ENCODE measurements around the gene JMJD1C.
"Not testable (repeated sequence)": the region's sequence is repeated elsewhere in the genome, so short reads cannot be mapped to it uniquely, and the experiment has no call there.

Gene JMJD1C

GRCh38 chr10:63256009-63256773, 209.6 kb downstream of the JMJD1C start:
- DNase-seq: no peak

- no peak for DNase-seq
Measured at GRCh38 chr10:63255316-63255715, 210.5 kb downstream of the JMJD1C start.

GRCh38 chr10:63253040-63253439, 212.7 kb downstream of the JMJD1C start:
- DNase-seq: no peak

GRCh38 chr10:63252095-63252762, 213.5 kb downstream of the JMJD1C start:
- DNase-seq: no peak

GRCh38 chr10:63250032-63250431, 215.7 kb downstream of the JMJD1C start:
- DNase-seq: no peak

GRCh38 chr10:63247771-63248170, 218.0 kb downstream of the JMJD1C start:
- no peak for DNase-seq

- no peak for DNase-seq
Measured at GRCh38 chr10:63246356-63246755, 219.4 kb downstream of the JMJD1C start.

- DNase-seq: no peak
Measured at GRCh38 chr10:63241841-63242281, 223.9 kb downstream of the JMJD1C start.

GRCh38 chr10:63240807-63241206, 225.0 kb downstream of the JMJD1C start:
- no peak for DNase-seq

GRCh38 chr10:63238501-63238900, 227.3 kb downstream of the JMJD1C start:
- no peak for DNase-seq

- DNase-seq: no peak
Measured at GRCh38 chr10:63237396-63237795, 228.4 kb downstream of the JMJD1C start.

- DNase-seq: no peak
Measured at GRCh38 chr10:63236113-63236935, 229.5 kb downstream of the JMJD1C start.

GRCh38 chr10:63235136-63235535, 230.6 kb downstream of the JMJD1C start:
- not testable (repeated sequence) for DNase-seq

- DNase-seq: no peak
Measured at GRCh38 chr10:63229161-63229560, 236.6 kb downstream of the JMJD1C start.

- no peak for DNase-seq
Measured at GRCh38 chr10:63228237-63228636, 237.5 kb downstream of the JMJD1C start.

GRCh38 chr10:63227207-63227895, 238.4 kb downstream of the JMJD1C start:
- DNase-seq: no peak

GRCh38 chr10:63224241-63224640, 241.5 kb downstream of the JMJD1C start:
- DNase-seq: no peak

GRCh38 chr10:63221950-63222349, 243.8 kb downstream of the JMJD1C start:
- no peak for DNase-seq

GRCh38 chr10:63219749-63220148, 246.0 kb downstream of the JMJD1C start:
- DNase-seq: no peak

GRCh38 chr10:63217120-63217605, 248.6 kb downstream of the JMJD1C start:
- DNase-seq: no peak

- no peak for DNase-seq
Measured at GRCh38 chr10:63214571-63214970, 251.2 kb downstream of the JMJD1C start.

GRCh38 chr10:63213489-63213888, 252.3 kb downstream of the JMJD1C start:
- no peak for DNase-seq
